GM19324 (cell line): ENCODE data around the gene CAVIN4.

Experiments used
- ATAC-seq: cut with Tn5 transposase; IDR thresholded peaks from one replicate; pipeline ENCODE4 v1.9.1; 2021; ENCODE audit warnings: mild to moderate bottlenecking, moderate library complexity; ENCODE audit not compliant: unreplicated experiment, low FRiP score

The CAVIN4 gene

DNA sequence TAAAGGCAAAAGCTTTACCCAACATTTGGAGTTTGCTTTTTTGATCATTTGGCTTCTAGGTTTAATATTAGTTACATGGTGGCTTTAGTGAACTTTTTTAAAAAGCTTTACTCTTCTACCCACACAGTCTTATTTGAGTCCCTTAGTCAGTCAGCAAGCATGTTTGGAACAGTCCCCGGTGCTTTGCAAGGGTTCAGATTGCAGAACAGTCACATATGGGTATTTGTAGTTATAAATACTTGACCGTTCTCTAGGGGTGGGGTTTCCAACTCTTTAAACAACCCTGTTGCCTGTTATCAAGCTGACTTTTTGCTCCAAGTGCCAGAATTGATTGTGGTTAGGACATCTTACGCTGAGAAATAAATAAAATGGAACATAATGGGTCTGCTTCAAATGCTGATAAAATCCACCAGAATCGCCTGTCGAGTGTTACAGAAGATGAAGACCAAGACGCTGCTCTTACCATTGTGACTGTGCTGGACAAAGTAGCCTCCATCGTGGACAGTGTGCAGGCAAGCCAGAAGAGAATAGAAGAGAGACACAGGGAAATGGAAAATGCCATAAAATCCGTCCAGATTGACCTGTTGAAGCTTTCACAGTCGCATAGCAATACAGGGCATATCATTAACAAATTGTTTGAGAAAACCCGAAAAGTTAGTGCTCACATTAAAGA is at the start of gene CAVIN4:
TSS of gene CAVIN4 (plus strand) at position 304 of the 673 bp plus-strand sequence. CDS start at position 369, 65 bp downstream.
- ATAC-seq, result no peak

DNA sequence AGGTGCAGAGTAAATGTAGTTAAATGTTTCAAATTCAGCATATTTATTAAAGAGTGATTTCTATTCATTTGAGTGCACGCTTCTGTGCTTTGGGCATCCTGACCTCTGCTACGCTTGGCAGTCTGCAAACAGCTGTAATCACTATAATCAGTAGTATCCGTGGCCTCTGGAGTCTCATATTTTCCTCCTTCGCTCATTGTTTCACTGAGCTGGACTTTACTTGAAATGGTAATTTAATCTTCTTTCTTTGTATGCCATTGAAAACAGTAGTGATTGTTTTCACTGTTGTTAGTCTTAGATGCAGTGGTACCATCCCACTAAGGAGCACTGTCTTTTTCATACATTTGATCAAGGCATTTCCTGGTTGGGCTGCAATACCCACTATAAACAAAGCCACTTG is 43.5 kb upstream of the CAVIN4 start:
- no peak for ATAC-seq

- no peak for ATAC-seq
Measured at GRCh38 chr9:100540327-100540726, 37.6 kb upstream of the CAVIN4 start.

DNA sequence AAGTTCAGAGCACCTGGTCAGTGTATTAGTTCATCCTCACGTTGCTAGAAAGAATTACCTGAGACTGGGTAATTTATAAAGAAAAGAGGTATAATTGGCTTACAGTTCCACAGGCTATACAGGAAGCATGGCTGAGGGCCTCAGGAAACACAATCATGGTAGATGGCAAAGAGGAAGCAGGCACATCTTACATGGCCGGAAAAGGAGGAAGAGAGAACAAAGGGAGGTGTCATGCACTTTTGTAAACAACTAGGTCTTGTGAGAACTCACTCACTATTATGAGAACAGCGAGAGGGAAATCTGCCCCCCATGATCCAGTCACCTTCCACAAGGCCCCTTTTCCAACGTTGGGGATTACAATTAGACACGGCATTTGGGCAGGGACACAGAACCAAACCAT is 28.8 kb upstream of the CAVIN4 start:
- ATAC-seq, result no peak

DNA sequence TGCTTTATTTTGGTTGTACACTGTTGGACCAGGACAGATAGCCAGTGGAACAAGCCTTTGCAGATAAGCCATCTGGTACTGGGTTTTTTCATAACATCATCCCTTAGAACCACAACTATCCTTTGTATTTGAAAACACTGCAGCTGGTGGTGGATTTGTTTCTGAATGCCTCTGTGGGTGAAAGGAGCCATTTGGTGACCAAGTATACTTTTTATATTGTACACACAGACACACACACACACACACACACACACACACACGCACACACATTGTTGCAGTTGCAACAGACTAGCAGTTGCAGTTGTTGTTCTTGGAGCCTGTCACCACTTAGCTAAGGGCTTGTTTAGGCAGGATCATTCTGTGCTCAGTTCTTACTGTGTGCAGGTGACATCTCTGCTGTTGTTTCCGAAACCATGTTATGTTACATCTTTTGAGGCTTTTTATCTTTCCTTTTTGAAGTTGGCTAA is 22.9 kb upstream of the CAVIN4 start:
- ATAC-seq, result no peak

DNA sequence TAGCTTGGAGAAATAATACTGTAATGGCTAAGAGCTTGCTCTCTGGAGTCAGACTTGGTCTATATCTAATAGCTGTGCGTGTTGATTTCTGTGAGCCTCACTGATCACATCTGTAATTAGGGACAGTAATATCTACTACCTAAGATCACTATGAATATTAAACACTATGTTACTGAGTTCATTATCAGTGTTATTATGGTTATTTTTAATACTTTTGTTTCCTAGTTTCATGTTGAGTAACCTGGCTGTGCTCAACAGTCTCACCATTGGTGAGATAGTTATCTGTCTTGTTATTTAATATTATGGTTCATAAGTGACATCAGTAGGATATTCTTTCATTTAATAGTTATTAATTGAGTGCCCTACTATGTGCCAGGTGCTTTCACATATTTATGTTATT is 22.4 kb upstream of the CAVIN4 start:
- no peak for ATAC-seq

GRCh38 chr9:100557053-100557452 is 20.8 kb upstream of the CAVIN4 start:
- no peak for ATAC-seq

- no peak for ATAC-seq
Measured at GRCh38 chr9:100561256-100561655, 16.6 kb upstream of the CAVIN4 start.

GRCh38 chr9:100567856-100568255 is 10.0 kb upstream of the CAVIN4 start:
- ATAC-seq, result no peak

- no peak for ATAC-seq
Measured at GRCh38 chr9:100573655-100574260, 4.1 kb upstream of the CAVIN4 start.

GRCh38 chr9:100575006-100575405 is 2.9 kb upstream of the CAVIN4 start:
- no peak for ATAC-seq

GRCh38 chr9:100575765-100576386 is 2.0 kb upstream of the CAVIN4 start:
- ATAC-seq, result no peak

GRCh38 chr9:100578610-100579009 is 731 bp downstream of the CAVIN4 start:
- ATAC-seq, result no peak

DNA sequence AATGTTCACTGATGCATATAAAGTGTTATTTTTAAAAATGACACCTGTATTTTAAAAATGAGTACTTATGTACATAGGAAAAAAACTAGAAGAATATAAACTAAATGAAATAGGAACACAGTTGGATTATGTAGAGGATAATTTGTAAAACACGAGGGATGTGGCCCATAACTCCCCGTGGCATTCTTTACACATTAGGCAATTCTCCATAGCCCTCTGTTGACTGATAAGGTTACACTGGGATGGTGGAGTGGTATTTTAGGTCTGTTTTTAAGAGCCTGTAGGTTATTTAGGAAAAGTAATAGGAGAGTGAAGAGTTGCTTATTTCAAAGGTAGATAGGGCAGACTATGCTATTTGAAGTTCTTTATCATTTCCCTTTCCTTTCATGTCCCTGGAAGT is 1.8 kb downstream of the CAVIN4 start:
- ATAC-seq, result no peak

GRCh38 chr9:100580257-100580656 is 2.4 kb downstream of the CAVIN4 start:
- no peak for ATAC-seq

GRCh38 chr9:100581081-100581480 is 3.2 kb downstream of the CAVIN4 start:
- ATAC-seq, result no peak

DNA sequence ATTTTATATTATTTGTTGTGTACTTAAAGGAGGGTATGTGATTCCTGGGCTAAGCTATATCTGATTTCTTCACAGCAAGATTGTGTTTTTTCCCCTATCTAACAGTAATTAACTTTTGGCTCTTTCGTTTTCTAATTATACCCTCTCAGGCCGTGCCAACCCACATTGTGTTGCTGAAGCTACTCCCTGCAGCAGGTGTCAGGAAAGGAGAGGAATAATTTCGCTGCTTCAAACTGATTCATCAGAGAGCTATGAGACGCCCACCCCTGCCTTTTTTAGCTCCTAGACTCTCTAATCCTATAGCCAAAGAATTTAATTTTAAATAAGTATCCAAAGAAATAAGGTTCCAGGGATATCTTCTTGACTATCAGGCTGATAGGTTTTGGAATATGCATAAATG is 3.8 kb downstream of the CAVIN4 start:
- no peak for ATAC-seq

DNA sequence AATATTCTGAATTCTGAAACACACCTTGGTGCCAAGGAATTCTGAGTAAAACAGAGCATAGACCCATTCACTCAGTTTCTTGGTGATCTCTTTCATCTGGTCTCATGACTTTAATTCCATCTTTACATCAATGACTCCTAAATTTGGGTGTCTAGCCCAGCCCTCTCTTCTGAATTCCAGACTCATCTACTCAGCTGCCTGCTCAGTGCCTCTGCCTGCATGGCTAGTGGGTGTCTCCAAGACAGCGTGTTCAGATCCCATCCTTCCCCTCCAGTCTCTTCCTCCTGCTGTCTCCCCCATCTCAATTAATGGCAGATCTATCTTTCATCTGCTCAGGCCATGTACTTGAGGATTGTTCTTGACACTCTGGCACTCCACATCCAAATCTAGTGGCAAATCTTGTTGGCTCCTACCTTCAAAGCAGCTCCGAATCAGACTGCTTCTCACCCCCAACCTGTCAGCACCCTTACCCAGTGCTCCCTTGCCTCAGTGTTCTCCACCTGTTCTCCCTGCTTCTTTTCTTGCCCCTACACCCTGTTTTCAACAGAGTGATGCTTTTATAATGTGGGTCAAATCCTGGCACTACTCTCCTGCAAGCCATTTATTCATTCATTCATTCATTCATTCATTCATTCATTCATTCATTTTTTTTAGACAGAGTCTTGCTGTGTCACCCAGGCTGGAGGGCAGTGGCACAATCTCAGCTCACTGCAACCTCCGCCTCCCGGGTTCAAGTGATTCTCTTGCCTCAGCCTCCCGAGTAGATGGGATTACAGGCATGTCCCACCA is 5.3 kb downstream of the CAVIN4 start:
- ATAC-seq, result no peak

GRCh38 chr9:100584951-100585350 is 7.1 kb downstream of the CAVIN4 start:
- no peak for ATAC-seq

DNA sequence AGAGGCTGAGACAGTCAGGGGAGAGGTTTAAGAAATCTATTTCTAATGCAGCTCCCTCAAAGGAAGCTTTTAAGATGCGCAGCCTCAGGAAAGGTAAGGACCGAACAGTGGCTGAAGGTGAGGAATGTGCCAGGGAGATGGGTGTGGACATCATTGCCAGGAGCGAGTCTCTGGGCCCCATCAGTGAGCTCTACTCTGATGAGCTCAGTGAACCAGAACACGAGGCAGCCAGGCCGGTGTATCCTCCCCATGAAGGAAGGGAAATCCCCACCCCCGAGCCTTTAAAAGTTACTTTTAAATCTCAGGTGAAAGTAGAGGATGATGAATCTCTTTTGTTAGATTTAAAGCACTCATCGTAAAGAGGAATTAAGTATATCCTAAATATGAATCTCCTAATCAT is 8.2 kb downstream of the CAVIN4 start:
- ATAC-seq, result no peak

GRCh38 chr9:100587375-100587774 is 9.5 kb downstream of the CAVIN4 start:
- no peak for ATAC-seq
